K562 (cell line): ENCODE measurements around the gene APC2.

ENCODE experiments used
- FOXK2 ChIP-seq, 2 experiments: fragments of 450-650 bp; IDR thresholded peaks in 1 of 2; conservative IDR thresholded peaks in 1 of 2; 2 replicates each; pipeline ENCODE4 v1.6.1; 2016; ENCODE audit warnings: low read depth in 2 of 2, mild to moderate bottlenecking in 1 of 2
- FOXM1 ChIP-seq, 2 experiments: fragments of 450-650 bp in 1 of 2; sonication (generic) in 1 of 2; formaldehyde crosslinking in 1 of 2; IDR thresholded peaks; 2 replicates each; pipeline versions ENCODE4 v1.6.1 to v1.9.0; 2017 to 2022; ENCODE audit warnings: low read depth in 2 of 2, mild to moderate bottlenecking in 2 of 2, missing genetic modification reagents in 1 of 2, moderate library complexity in 1 of 2
- MEF2A ChIP-seq: IDR thresholded peaks from 2 replicates; pipeline ENCODE4 v1.6.1; 2011; ENCODE audit warnings: low read depth, mild to moderate bottlenecking, low read length, moderate library complexity; ENCODE audit not compliant: control insufficient read depth
- NFE2 ChIP-seq: IDR thresholded peaks from 2 replicates; pipeline ENCODE4 v1.6.1; 2014; ENCODE audit warnings: antibody characterized with exemption, low read depth
- ZNF133 ChIP-seq: fragments of 250-450 bp; sonication (Bioruptor Pico); IDR thresholded peaks from 2 replicates; pipeline ENCODE4 v1.4.0; 2020; ENCODE audit warnings: mild to moderate bottlenecking
- TF ChIP-seq, protein P1 (sequence below), 3 experiments: IDR thresholded peaks in 2 of 3; conservative IDR thresholded peaks in 1 of 3; 2 replicates each; pipeline ENCODE4 v1.5.1; 2011 to 2012; ENCODE audit warnings: low read length in 3 of 3, mild to moderate bottlenecking in 3 of 3, control low read depth in 2 of 3, improper control_type of control experiment in 1 of 3, inconsistent platforms in 1 of 3, low read depth in 1 of 3, mixed read lengths in 1 of 3, moderate library complexity in 1 of 3; ENCODE audit not compliant: insufficient read depth in 2 of 3

DNA sequence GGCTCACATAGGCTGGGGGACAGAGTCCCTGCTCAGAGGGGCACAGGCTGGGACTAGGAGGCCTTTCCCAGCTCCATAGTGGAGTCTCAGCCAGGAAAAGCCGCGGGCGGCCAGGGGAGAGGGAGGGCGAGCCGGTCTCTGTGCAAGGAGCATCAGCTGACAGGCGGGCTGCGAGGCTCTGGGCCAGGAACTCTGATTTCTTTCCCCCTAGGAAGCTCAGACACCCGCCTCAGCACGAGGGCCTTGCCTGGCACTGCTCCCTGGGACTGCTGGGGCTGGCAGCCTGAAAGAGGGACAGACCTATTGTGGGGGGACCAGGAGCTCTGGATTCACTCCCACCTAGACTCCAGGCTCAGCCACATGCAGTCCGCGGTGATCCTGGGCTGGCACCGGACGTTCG lies 71.7 kb downstream of the APC2 start:
- TF ChIP-seq MEF2A (no peak), ZNF133 (no peak), FOXK2 (conservative IDR thresholded peaks at IDR 0.05 in 1 of 2, IDR thresholded peaks at IDR 0.05 in 1 of 2; ENCODE audit: low read depth in 2 of 2) (no peak), FOXM1 (IDR thresholded peaks at IDR 0.05; ENCODE audit: low read depth) (no peak), FOXM1 (CRISPR knock-in tag; IDR thresholded peaks at IDR 0.05; ENCODE audit: low read depth) (no peak), NFE2 (no peak)
- TF ChIP-seq, protein P1, sequence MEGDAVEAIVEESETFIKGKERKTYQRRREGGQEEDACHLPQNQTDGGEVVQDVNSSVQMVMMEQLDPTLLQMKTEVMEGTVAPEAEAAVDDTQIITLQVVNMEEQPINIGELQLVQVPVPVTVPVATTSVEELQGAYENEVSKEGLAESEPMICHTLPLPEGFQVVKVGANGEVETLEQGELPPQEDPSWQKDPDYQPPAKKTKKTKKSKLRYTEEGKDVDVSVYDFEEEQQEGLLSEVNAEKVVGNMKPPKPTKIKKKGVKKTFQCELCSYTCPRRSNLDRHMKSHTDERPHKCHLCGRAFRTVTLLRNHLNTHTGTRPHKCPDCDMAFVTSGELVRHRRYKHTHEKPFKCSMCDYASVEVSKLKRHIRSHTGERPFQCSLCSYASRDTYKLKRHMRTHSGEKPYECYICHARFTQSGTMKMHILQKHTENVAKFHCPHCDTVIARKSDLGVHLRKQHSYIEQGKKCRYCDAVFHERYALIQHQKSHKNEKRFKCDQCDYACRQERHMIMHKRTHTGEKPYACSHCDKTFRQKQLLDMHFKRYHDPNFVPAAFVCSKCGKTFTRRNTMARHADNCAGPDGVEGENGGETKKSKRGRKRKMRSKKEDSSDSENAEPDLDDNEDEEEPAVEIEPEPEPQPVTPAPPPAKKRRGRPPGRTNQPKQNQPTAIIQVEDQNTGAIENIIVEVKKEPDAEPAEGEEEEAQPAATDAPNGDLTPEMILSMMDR (IDR thresholded peaks at IDR 0.05 in 2 of 3, conservative IDR thresholded peaks at IDR 0.05 in 1 of 3; ENCODE audit: insufficient read depth in 2 of 3, low read depth in 1 of 3, low read length in 3 of 3) = no peak
